ENCODE data around the gene CAPN9.
"Not testable (repeated sequence)": the region's sequence is repeated elsewhere in the genome, so short reads cannot be mapped to it uniquely, and the experiment has no call there.

The CAPN9 gene, protein sequence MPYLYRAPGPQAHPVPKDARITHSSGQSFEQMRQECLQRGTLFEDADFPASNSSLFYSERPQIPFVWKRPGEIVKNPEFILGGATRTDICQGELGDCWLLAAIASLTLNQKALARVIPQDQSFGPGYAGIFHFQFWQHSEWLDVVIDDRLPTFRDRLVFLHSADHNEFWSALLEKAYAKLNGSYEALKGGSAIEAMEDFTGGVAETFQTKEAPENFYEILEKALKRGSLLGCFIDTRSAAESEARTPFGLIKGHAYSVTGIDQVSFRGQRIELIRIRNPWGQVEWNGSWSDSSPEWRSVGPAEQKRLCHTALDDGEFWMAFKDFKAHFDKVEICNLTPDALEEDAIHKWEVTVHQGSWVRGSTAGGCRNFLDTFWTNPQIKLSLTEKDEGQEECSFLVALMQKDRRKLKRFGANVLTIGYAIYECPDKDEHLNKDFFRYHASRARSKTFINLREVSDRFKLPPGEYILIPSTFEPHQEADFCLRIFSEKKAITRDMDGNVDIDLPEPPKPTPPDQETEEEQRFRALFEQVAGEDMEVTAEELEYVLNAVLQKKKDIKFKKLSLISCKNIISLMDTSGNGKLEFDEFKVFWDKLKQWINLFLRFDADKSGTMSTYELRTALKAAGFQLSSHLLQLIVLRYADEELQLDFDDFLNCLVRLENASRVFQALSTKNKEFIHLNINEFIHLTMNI

DNA sequence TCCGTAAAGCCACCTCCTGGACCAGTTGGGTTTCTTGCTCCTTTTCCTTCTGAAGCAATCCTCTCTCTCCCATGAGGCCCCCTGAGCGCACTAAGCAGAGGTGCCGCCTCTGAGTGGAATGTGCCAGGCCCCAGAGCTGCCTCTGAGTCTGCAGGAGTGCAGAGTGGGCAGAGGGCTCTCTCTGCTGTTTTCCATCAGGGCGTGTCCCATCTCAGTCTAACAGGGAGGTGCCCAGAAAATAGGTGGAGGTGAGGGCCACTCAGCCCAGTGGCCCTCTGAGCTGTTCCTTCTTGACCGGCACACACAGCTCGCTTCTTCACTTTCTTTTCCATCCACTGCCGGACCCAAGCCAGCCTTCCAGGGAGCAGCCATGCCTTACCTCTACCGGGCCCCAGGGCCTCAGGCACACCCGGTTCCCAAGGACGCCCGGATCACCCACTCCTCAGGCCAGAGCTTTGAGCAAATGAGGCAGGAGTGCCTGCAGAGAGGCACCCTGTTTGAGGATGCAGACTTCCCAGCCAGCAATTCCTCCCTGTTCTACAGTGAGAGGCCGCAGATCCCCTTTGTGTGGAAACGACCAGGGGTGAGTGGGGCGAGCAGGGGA lies at the start of gene CAPN9:
CAPN9 (plus strand) TSS at position 262 of the 604 bp plus-strand sequence; CDS start at position 371, 109 bp downstream.
- peak; percentile 59 to 68 for DNase-seq

DNA sequence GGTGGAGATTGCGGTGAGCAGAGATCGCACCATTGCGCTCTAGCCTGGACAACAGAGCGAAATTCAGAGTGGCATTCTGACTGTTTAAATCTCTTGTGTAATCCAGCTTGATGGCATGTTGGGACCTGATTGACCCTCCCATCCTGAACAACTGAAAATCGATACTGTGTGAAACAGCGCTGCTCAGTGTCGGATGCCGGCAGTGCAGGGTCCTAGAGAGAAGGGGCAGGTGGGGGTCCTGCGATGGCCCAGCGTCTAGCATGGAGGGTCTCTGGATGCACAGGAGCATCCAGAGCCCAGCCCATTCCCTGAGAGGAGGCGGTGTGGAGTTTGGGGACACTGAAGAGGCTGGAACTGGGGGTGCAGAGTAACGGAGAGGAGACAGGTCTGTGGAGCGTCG lies 49.1 kb upstream of the CAPN9 start:
- DNase-seq, result no peak

DNA sequence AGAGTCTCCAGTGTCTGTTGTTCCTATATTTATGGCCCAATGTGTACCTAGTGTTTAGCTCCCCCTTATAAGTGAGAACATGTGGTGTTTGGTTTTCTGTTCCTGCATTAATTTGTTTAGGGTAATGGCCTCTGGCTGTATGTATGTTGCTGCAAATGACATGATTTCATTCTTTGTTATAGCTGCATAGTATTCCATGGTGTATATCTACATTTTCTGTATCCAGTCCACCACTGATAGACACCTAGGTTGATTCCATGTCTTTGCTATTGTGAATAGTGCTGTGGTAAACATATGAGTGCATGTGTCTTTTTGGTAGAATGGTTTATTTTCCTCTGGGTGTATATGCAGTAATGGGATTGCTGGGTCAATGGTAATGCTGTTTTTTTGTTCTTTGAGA lies 48.2 kb upstream of the CAPN9 start:
- not testable (repeated sequence) for DNase-seq

DNA sequence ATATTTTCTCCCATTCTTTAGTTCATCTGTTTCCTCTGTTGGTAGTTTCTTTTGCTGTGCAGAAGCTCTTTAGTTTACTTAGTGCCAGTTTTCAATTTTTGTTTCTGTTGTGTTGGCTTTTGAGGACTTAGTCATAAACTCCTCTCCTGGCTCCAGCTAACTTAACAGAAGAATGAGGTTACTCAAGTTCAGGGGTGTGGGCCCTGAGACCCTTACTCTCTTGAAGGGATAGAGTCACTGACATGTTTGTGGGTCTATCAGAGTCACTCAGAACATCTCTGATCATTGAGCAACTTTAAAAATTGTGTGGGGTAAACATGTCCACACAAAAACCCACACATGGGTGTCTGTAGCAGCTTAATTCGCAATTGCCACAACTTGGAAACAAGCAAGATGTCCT lies 47.5 kb upstream of the CAPN9 start:
- no peak for DNase-seq

DNA sequence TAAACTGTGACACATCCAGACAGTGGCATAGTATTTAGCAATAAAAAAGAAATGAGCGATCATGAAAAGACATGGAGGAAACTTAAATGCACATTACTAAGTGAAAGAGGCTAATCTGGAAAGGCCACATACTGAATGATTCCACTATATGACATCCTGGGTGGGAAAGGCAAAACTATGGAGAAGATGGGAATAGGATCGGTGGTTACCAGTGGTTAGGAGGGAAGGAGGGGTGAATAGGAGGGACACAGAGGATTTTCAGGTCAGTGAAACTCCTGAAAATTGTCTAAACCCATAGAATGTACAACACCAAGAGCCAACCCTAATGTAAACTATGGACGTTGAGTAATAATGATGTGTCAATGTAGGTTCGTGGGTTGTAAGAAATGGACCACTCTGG lies 47.1 kb upstream of the CAPN9 start:
- DNase-seq, result no peak

DNA sequence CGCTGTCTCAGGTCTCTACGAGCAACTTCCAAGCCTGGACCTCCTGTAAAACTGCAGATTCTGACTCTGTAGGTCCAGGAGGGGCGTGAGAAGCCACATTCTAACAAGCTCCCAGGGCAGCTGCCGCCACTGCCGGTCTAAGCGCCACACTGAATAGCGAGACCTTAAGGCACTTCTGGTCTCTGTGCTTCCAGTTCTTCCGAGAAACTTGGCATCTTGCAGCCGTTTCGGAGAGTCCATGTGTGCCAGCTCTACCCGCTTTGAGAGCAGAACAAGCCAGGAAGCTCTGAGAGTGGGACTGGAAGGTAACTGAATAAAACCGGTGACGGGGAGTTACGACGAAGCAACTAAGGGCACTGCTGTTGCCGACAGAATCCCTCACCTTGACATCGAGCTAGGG lies 45.8 kb upstream of the CAPN9 start:
- DNase-seq, result no peak

DNA sequence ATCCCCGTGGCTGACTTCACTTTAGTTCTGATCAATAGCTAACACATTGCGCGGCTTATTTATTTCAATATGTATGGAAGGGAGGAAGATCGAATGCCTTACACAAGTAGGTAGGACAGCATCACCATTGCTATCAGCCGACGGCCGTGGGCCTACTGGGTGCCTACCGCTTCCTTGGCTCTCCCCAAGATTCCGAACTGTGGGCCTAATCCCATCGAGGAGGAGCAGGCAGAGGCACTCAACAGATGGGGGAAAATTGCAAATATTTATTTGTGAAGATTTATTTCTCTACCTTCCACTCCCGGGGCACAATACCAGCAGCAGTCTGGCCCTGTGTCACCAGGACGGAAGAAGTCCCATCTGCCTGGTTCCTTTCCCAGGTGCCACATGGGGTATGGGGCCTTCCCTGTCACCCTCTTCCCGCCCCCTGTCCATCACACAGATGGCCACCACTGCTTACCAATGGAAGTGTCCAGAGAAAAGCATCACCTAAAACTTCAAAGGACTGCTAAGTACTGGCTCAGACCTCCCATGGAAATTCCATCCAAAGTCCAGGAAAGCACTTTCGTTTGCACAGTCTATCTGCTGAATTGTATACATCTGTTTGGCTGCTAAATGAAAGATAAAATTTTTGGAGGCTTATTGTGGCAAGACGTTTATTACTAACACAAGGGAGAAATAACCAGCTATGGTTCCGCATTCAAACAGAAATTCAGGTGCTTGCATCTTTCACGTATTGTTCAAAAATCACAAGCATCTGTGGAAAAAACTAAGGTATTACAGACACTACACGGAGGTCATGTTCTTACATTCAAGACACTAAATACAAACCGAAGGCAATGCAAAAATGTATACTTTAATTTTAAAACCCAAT lies 45.1 kb upstream of the CAPN9 start:
- no peak for DNase-seq

DNA sequence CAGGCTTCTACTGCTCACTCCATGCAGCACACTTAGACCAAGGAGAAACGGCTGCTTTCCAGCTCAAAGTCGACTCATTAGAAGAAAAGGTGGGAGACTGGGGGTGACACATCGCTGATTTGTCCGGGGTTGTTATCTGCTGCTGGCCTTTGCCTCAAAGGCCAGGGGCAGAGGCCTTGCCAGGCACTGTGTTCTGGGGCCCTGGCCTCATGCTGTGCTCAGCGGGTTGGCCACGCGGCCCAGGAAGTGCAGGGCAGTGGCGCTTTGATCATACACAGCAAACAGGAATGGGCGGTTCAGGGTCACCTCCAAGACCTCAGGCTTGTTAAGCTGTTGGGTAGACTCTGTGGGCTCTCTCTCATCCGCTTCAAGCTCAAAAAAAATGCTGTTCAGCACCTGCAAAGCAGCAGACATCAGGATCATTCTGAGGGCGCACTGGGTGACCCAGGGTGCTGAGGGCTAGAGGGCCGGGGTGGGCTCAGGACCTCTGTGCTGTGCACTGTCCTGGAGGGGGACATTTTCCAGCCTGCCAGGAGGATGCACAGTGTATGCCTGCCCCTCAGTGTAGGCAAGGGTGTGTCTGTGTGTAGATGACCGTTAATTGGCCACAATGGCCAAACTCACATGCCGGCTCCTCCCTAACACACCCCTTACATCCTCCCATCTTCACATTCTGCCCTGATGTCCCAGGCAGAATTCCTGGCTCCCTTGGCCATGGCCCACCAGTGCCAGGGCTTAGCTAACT lies 44.1 kb upstream of the CAPN9 start:
- DNase-seq, result no peak

DNA sequence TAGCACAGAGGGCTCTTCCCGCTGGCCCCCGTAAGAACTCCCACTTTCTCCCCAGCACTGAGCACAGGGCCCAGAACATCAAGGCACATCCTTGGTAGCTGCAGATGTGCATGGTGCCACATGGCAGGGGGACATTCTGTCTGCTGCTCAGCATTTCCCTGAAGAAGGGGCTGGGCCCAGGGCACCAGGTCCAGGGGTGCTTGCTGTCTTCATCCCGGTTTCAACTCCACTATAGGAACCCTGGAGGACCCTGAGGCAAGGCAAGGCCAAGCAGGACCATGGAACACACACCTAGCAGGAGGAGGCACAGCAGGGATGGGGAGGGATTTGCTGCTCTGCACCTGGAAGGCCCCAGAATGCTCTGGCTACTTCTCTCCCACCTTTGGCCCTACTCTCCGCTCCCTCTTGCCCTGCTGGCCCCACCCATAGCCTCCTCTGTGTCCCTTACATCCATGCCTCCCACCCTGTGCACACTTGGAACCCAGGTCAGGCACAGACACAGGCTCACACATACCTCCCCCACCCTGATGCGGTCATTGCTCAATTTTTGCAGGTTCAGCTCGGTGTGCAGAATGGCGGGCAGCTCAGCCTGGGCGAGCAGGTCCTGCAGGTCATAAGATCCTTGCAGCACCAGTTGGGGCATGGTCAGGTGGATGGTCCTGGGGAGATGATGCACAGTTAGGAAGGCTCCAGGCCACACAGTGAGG lies 43.4 kb upstream of the CAPN9 start:
- DNase-seq, result no peak

DNA sequence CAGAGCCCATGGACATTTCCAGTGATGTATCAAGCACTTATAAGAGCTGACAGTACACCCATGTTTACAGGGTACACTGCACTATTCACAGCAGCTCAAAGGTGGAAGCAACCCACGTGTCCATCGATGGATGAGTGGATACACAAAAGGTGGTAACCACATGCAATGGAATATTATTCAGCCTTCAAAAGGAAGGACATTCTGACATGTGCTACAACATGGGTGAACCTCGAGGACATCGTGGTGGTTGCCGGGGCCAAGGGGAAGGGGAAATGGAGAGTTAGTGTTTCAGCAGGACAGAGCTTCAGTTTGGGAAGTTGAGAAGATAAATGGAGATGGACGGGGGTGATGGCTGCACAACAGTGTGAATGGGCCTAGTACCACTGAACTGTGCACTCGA lies 42.4 kb upstream of the CAPN9 start:
- no peak for DNase-seq

DNA sequence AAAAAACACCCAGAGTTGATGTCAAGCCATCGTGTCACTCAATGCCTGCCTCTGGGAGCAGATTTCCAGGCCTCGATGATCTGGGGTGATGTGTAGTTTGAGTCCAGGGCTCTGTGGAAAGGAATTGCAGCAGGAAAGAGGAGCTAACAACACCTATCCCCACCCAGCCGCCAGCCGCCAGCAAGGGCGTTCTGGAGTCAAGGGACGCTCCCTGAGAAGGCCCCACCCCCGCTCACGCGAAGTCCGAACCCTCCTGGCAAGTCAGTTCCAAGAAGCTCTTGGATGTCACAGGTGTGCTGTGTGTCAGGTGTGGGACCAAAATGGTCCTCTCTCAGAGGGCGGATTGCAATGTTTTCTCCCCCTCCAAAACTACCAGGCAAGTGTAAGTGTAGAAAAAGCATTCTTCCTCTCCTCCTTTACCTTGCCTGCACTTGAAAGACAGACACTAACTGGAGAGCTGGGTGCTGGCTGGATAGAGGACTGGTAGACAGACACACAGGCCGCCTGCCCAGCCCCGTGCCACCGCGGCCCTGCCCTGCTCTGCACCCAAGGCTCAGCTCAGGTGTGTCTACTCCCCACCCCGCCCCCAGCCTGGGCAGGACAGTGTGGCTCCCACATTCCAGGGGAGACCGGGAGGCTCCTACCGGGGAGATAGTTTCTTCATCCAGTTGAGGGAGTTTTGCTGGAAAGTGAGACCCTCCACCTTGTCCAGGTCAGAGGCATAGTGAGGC lies 41.7 kb upstream of the CAPN9 start:
- no peak for DNase-seq

DNA sequence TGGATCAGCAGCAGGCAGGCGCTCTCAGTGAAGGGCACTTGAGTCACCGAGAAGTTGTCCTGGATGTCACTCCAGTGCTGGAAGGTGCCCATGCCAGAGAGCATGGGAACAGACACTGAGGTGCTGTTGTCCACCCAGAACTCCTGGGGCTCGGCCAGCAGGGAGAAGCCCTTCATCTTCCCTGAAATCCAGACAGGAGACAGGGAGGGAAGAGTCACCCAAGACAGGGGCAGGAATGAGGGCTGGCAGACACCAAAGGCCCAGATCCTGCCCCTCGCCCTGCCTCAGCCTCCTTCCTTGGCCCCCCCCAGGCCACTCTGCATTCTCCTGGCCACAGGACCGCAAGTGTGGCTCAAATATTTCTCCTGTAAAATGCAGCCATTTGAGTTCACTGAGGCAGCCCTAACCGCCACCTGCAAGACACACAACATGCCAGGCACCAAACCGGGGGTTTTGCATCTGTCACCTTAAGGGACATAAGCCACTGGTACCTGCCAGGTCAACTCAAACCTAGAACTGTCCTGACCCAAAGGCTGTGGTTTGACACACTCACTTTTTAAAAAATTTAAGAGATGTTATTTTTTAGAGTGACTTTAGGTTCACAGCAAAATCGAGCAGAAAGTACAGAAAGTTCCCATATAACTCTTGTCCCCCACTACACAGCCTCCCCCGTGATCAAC lies 41.0 kb upstream of the CAPN9 start:
- no peak for DNase-seq

DNA sequence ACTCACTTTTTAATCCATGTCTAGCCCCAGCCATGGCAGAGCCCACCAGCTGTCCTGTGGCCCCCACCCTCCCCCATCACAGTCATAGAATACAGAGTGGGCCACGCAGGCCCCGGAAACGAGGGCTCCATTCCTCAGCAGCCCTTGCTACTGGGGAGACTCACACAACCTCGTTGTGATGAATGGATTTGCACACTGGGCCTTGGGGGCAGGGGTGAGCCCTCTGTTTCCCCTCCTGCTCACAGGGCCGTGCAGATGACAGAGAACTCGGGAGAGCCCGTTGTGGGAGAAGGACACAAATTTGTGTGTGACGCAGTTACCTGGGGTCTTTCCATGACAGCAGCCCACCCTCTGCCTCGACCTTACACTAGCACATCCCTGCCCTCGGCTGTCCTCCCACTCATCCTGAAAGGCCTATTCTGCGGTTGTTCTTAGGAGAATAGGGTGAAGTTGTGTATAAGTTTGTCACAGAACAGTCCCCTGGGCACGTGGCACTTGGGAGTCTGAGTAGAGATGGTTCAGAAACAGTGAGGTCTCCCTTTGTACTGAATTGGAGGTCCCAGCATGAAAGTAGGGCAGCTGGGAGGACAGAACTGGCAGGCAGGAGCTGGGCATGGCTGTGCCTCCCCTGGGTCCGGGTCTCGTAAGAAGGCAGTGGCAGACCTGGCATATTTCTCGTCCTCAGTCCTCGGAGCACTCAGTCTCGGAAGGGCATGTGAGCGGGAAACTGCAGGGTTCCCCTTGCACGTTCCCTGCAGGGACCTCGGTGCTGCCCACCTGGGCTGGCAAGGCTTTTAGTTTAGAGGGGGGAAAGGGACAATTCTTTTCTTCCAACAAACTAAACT lies 40.1 kb upstream of the CAPN9 start:
- no peak for DNase-seq

DNA sequence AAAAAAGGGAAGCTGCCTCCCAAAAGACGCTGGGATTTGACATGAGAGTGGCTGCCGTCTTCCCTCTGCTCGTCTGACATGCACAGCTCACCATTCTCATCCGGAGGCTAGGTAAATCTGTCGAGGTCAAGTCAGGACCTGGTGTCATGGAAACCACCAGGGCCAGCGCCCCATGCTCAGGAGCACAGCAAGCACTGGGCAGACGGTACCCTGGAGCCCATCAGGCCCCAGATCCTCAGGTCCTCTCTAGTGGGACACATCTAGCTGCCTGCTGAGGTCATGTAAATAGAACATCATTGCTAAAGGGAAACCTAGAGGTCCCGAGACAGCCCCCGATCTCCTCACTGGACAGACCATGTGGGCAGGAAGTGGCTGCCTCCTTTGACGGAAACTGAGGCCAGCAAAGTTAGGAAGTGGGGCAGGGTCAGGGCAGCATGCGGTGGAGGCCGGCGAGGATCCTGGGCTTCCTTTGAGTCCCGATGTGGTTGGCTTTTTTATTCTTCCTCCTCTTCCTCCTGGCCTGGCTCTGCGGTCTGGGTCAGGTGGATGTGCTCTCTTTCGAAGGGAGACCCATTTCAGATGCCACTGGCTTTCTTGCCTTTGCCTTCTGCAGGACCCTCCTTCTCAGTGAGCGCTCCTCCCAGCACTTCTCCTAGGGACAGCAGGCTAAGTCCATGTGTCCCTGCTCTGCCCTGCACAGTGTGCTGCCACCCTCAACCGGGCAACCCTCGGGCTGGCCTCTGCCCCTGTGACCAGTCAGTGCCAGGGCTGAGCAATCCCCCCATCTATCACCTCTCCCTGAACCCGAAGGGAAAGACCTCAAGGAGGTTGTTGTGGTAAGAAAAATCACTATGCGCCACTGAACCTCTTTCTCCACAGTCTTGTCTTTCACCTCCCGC lies 39.2 kb upstream of the CAPN9 start:
- no peak for DNase-seq

DNA sequence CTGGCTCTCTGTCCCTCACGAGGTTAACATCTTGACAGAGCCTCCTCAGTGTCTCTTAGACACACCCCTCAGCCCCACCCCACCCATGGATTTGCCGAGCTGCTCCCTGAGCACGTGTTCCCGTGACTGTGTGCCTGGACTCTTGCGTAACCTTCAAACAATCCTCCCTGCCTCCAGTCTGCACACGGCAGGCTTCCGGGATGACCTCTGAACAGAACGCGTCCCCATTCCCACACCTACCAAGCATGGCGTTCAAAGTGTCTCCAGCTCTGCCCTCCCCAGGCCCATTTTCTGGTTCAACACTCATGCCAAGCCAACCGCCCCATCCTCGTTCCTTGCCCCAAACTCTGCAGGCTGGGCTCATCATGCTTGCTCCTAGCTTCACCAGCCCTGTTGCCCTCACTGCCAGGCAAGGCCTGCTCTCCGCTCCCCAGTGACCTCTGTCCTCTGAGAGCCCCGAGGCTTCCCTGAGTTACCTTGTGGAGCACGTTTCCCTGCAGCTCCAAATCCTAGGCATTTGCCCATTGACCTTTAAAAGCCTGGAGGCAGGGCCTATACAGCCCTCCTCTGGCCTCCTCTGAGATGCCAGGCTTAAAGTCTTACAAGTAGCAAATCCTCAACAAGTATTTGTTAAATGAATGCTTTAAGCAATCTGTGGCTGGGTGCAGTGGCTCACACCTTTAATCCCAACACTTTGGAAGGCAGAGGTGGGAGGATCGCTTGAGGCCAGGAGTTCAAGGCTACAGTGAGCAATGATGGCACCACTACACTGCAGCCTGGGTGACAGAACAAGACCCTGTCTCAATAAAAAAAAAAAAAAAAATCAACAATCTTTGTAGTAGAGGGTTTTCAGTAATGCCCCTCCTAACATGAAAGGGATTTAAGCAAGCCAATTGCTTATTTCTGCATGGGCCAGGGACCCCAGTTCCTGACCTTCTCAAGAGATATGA lies 38.3 kb upstream of the CAPN9 start:
- peak in 1 of 2 experiments; percentile 51 for DNase-seq

DNA sequence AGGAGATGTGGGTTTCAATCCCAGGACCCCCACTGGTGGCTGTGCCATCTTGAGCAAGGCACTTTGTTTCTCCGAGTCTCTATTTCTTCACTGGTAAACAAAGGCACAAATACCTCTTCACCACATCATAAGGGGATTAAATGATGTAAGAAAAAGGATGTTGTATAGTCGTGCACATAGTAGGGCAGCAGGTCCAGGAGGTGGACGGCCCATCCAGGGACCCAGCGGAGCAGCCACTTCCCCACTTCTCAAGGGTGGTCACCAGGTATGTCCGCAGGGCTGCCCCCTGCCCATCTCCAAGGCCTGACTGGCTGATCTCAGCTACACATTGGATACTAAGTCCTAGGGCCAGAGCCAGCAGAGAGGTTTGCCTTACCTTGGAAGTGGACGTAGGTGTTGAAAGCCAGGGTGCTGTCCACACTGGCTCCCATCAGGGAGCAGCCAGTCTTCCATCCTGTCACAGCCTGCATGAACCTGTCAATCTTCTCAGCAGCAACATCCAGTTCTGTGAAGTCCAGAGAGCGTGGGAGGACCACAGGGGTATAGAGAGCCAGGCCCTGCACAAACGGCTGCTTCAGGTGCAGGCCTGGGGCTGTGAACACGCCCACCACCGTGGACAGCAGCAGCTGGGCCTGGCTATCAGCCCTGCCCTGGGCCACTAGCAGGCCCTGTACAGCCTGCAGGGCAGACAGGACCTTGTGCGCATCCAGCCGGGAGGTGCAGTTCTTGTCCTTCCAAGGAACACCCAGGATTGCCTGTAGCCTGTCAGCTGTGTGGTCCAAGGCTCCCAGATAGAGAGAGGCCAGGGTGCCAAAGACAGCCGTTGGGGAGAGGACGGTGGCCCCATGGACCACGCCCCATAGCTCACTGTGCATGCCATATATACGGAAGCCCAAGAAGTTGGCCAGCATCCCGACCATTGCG lies 37.3 kb upstream of the CAPN9 start:
- DNase-seq, result no peak

Data from SHP77 (cell line).